HG03097 (cell line): ENCODE data around the gene PPFIA4.

ENCODE experiments used
- ATAC-seq: cut with Tn5 transposase; IDR thresholded peaks from one replicate; pipeline ENCODE4 v1.9.1; 2021; ENCODE audit not compliant: unreplicated experiment, low FRiP score

PPFIA4 gene

DNA sequence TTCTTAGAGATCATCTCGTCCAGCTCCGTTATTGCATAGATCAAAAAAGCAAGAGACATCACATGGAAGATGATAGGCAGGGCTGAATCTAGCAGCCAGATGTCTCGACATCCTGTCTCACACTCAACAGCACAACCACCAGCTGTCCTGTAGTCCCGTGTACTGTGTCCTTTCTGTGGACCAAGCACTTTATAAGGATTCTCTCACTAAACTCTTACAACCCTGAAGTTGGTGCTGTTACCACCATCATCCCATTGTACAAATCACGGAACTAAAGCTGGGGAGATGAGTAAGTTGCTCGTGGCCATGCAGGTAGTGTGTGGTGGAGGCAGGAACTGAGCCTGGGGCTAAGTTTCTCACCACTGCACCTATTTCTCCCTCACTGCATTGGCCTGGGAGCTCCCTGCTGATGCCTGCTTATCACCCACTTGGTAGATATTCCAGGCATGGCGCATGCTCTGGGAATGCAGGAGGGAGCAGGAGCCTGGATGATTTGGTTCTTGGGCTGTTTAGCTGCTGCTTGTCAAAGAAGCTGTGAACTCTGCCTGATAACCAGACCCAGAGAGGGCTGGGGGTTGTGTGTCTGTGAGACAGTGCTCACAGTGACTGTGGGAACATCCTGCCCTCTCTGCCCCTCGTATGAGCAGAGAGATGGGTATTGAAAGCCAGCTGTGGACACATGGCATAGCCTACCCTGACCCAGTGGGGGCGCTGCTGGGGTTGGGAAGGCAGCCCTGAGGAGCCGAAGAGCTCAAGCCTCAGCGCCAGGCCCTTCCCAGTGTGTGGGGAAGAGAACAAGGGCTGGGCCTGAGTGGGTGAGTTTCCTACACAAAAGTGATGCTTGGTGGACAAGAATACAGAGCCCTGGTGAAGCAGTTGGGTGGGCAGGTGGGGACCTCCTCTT lies 13.6 kb downstream of the PPFIA4 start:
- no peak for ATAC-seq

DNA sequence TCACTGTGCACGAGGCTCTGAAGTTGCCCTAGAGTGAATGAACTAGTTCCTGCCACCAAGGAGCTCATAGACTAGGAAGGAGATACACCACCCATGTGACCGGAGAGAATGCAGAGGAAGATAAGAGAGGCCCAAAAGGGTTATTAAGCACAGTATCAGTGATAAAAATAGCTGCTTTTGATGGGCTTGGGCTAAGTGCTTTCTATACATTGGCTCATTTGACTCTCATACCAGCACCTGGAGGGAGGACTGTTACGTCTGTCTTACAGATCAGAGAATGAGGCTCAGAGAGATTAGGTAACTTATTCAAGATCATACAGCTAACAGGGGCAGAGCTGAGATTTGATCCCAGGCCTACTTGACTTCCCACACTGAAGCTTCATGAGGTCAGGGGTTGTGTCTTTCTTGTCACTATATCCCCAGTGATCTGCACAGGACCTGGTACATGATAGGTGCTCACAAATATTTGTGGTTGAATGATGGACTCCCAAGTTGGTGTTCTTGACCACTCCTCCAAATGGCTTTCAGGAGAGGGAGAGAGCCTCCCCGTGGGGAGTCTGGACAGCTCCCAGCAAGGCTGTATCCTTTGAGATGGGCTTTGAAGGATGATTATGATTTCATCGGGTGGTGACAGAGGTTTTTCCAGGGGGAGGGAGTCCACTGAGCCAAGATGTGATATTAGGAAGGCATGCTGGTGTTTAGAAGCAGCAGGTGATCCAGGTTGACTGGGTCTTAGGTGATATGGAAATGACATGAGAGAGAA lies 14.4 kb downstream of the PPFIA4 start:
- no peak for ATAC-seq

DNA sequence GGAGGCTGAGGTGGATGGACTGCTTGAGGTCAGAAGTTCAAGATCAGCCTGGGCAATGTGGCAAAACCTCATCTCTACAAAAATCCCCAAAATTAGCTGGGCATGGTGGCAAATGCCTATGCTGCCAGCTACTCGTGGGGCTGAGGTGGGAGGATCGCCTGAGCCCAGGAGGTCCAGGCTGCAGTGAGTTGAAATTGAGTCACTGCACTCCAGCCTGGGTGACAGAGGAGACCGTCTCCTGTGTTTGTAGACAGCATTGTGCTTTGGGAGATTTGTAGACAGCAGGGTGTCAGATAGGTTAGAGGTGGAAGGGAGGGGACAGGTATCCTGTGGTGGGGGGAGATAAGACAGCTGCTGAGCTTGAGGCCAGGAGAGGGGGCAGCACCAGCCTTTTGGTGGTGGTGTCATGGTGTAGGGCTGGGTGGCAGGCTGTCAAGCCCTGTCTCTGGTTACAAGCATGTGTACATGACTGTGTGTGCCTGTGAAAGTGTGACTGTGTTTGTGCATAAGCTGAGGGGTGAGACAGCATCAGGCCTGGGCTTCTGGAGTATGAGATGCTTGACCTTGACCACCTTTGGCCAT lies 15.2 kb downstream of the PPFIA4 start:
- no peak for ATAC-seq

DNA sequence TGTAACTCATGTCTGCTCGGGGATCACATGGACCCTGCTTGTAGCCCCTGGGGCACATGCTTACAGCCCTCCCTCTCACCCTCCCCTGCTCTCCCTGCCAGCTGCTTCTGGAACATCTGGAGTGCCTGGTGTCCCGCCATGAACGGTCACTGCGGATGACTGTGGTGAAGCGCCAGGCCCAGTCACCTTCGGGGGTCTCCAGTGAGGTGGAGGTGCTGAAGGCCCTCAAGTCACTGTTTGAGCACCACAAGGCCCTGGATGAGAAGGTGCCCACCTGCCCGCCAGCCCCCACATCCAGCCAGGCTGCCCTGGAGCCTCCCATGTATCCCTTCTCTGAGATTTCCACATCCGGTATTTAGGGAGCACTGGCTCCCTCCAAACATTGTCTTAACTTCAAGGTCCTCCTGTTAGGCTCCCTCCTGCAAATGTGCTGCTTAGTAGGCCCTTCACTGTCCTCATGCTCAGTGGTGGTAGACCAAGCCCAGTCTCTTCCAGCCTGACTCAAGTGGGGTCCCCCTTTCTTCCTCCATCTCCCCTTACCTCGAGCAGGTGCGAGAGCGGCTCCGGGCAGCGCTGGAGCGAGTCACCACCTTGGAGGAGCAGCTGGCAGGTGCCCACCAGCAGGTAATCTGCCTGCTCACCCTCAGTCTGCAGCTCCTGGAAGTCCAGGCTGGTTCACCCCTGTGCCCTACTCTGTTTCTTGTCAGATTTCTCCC lies 17.7 kb downstream of the PPFIA4 start:
- ATAC-seq: no peak

DNA sequence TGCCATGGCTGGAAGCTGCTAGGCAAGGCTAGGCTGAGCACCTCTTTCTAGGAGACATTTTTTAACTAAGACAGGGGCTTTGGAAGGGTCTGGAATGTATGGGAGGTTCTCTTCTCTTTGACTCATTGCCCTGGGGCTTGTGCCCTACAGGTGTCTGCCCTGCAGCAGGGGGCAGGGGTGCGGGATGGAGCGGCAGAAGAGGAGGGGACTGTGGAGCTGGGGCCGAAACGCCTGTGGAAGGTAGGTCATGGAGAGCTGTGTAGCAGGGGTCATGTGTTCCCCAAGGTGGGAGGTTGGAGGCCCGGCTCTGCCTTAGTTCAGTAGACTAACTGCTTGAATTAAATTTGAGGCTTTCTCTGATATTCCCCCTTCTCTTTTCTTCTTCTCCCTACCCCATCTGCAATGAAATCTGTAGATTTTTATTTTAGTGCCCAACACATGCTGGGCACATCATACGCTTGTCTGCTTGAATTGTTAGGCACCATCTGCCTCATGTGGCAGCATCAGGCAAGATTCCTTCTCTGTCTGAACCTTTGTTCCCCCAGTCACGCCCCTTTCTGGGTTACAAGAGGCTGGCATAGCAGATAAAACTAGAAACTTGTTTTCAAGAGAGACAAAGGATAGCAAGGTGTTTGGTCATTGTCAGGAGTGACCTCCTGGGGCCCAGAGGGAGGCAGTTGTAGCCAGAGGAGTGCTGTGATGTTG lies 18.4 kb downstream of the PPFIA4 start:
- ATAC-seq: no peak

DNA sequence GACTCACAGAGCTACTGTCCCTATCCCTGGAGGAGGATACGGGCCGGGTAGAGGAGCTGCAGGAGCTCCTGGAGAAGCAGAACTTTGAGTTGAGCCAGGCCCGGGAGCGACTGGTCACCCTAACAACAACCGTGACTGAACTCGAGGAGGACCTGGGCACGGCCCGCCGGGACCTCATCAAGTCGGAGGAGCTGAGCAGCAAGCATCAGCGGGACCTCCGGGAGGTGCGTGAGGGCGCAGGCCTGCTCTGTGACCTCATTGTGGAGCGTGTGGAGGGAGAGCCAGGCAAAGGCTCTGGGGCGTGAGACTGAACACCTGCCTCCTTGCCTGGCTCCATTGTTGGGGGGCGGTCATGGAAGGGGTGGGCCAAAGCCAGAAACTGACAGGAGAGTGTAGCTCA lies 19.0 kb downstream of the PPFIA4 start:
- ATAC-seq: no peak

DNA sequence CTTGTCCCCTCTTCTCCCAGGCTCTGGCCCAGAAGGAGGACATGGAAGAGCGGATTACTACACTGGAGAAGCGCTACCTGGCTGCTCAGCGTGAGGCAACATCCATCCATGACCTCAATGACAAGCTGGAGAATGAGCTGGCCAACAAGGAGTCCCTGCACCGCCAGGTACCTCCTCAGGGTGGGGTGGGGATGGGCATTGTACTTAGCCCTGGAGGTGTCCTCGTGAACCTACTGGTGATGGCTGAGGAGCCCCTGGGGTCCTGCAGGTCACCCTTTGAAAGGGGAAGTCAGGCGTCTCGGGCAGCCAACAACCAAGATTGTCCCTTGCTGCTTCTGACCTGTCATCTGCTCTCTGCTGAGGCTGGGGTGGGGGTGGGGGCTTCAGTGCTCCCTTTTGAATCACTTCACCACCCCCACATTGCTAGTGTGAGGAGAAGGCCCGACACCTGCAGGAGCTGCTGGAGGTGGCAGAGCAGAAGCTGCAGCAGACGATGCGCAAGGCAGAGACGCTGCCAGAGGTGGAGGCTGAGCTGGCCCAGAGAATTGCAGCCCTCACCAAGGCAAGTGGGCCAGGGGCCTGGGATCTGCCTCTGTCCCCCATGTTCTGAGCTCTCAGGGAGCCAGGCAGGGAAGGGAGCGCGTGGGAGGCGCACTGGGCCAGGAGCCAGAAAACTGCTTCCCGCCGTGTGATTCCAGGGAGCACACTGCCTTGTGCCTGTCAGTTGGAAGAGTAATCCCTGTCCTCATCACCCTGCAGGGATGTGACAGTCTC lies 19.7 kb downstream of the PPFIA4 start:
- no peak for ATAC-seq

DNA sequence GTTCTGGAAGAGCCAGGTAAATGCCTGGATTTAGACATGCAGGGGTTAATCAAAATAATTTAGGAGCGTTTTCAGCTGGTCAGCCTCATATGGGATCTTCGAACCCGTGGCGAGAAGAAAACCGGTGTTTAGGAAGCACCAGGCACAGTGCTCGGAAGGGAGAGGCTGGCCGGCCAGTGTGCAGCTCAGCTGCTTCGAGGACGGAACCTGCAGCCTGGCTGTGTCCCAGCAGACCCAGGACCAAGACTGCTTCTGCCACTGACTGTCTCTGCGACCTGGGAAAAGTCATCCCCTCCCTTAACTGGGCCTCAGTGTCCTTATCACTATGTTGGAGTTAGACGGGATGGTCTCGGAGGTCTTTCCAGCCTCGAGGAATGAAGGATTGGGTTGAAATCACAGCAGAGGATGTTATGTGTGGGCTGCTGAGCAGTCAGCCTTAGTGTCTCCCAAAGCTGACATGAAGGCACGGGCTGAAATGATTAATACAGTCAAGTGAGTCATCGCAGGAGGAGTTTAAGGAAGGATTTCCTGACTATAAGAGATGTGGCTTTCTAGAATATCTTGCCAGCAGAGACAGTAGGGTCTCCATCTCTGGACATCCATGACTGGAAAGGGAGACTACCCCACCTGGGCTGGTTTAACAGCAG lies 20.8 kb downstream of the PPFIA4 start:
- no peak for ATAC-seq

DNA sequence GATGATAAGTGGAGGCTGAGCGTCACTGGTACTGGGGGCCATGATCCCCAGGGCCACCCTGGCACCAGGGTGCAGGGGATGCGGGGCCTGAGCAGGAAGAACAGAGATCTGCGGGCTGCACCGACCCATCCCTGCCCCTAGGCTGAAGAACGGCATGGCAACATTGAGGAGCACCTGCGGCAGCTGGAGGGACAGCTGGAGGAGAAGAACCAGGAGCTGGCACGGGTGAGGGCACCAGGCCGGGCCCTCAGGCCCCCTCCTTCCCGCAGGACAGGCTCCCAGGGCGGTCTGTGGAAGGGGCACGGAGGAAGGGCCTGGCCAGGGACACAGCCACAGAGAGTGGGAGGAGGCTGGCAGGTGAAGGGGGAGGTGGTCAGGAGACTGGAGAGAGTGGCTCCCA lies 21.8 kb downstream of the PPFIA4 start:
- ATAC-seq: no peak

DNA sequence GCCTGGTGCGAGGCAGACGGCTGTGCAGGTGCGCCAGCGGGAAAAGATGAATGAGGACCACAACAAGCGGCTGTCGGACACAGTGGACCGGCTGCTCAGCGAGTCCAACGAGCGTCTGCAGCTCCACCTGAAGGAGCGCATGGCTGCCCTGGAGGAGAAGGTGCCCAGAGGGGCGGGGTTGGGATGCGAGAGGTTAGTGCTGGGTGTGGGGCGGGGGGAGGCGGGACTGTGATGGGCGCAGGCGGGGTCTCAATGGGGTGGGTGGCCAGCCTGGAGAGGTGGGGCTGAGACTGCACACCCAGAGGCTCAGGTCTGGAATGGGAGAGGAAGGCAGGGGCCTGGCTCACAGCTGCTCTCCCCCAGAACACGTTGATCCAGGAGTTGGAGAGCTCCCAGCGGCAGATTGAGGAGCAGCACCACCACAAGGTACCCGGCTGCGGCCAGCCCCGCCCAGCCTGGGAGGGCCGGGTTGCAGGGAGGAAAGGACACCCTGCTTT lies 22.3 kb downstream of the PPFIA4 start:
- ATAC-seq: no peak

DNA sequence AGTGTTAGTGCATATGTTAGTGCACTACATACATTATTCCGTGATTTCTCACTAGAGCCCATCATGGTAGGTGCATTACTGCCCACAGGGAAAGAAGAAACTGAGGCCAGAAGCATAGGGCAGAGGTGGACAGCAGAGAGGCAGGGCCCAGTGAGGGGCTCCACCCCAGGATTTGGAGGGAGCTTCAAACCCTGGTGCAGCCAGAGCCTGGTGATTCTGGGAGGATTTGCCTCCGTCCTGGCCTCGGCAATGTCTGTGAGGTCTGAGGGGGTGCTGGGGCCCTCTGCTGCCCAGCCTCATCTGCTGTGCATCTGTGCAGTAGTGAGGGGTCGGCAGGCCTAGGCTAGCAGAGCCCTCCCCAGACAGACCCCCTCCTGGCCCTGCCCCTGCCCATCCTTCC lies 22.8 kb downstream of the PPFIA4 start:
- ATAC-seq: no peak

DNA sequence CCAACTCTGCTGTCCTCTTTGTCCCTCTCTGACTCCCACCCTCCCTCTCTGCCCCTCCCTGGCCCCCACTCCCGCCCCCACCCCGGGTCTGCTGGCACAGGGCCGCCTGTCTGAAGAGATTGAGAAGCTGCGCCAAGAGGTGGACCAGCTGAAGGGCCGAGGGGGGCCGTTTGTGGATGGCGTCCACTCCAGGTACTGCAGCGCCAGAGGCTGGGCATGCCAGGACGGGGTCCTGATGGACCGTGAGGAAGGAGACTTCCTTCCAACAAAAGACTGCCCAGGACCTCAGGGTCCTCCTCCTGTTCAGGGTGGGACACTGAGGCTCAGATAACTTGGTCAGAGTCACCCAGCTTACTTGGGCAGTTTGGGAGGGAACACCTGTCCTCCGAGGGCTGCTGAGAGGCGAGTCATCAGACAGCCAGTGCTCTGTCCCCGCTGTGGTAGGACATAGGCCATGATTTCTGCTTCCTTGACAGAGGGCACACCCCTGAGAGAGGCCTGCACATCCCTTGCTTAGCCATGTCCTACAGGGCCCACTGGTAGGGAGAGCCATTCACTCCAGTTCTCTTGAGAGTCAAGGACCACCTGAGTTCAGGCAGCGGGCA lies 23.4 kb downstream of the PPFIA4 start:
- ATAC-seq: no peak

DNA sequence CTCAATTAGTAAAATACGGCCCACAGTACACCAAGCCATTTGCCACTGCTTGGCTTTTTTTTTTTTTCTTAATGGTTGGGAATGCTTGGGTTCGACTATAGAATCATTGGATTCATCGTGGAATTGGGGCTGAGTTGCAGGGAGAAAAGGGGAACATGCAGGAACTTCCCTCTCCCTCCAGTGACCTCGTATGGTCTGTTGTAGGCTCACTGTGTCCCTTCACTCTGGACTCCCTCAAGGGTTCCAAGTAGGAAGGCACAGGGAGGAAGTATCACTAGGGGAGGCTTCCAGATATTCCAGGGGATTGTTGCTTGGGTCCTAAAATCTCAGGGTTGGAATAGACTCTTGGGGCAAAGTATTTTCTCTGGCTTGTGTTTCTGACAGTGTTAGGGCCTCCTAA lies 24.5 kb downstream of the PPFIA4 start:
- ATAC-seq: no peak

DNA sequence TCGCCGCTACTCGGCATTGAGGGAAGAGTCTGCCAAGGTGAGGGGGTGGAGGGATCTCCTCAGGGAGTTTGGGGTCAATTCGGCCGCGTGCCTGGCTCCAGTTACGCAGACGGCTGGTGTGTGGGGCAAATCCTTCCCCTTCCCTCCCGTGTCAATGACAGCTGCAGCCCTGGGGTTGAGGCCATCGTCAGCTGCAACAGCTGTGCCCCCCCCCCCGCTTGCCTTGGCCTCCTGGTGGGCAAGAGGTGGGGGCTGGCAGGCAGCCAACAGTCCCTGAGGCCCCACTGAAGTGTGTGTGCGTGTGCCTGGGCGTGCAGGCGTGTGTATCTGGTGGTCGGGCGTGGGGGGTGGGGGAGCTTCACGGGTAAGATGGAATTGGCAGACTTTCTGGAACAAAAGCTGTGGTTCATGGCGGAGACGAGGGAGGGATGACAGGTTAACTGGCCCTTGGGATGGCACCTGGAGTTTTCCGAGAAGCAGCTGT lies 25.6 kb downstream of the PPFIA4 start:
- ATAC-seq: no peak

DNA sequence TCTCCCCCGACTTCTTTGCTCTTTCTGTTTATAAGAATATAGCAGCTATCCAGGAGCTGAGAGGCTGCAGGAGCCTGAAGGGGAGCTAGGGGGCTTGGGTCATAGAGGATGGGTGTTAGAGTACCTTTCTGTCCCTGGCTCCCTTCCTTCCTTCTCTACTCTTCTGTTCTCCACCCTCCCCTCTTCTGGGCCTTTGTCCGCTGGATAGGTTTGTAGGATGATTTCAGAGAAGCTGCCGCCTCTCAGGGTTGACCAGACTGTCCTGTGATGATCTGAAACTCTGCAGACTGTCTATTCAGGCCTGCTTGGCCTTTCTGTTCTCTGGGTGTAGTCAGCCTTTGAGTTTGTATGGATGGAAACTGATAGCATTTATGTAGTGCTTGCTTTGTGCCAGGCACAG lies 26.3 kb downstream of the PPFIA4 start:
- ATAC-seq: no peak

DNA sequence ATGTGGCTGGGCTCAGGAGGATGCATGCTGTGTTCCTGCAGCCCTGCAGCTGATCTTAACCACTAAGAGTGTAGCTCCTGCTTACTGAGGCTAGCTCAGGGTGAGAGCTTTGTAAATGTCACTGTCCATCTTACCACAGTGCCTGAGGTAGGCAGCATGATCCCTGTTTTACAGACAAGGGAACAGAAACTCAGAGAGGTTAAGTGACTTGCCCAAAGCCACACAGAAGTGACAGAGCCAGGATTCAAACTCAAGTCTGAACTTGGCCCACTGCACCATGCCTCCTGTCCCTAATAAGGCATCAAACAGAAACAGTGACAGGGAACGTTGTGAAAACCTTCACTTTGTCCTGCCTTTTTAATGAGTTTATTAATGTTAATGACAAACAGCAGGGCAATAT lies 27.9 kb downstream of the PPFIA4 start:
- no peak for ATAC-seq

DNA sequence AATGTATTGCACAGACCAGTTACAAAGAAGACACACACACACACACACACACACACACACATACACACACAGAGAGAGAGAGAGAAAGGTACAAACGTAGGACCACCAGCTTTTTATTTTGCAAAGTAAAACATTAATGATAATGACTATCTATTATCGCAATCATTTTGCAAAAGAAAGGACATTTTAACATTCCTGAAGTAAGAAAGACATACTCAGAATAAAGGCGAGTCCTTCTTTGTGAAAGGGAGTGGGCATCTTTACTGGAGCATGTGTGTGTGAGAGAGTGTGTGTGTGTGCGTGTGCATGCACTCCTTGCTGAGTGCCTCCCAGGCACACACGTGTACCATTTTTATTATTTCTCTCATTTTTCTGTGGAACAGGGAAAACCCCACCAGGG lies 28.4 kb downstream of the PPFIA4 start:
- ATAC-seq: no peak

DNA sequence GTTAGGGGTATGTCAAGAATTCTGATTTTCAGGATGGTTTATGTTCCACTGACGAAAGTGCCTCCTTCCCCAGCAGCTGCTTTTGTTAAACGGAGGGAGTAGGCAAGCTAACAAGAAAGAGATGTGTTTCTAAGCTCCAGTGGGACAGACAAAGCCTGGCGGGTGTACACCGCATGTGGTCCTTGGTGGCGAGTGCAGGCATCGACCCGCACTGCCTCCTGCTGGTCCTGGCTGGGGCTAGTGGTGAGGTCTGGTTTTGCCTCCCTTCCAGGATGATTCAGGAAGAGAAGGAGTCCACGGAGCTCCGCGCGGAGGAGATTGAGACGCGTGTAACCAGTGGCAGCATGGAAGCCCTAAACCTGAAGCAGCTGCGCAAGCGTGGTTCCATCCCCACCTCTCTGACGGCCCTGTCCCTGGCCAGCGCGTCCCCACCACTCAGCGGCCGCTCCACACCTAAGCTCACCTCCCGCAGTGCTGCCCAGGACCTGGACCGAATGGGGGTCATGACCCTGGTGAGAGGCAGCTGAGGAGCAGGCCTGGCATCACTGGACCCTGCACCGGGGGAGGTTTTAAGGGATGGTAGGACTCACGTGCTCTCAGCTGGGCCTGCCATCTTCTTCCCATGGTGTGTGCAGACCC lies 29.0 kb downstream of the PPFIA4 start:
- ATAC-seq: no peak
